ENCODE measurements around the gene JAKMIP3. TPM values are rescaled to one million over a fixed set of nuclear protein-coding genes. Genes with fewer than 3 reads are reported as not detected.
A peak's percentile ranks its signal among the peaks of the same experiment; 100 is the strongest.

Gene JAKMIP3
- total and polyA plus RNA-seq, 9 of the 15 experiments (the other 6 are each of a cell fraction or from before 2014, with no cell fraction given) = 0.04 TPM; not detected in 8

DNA sequence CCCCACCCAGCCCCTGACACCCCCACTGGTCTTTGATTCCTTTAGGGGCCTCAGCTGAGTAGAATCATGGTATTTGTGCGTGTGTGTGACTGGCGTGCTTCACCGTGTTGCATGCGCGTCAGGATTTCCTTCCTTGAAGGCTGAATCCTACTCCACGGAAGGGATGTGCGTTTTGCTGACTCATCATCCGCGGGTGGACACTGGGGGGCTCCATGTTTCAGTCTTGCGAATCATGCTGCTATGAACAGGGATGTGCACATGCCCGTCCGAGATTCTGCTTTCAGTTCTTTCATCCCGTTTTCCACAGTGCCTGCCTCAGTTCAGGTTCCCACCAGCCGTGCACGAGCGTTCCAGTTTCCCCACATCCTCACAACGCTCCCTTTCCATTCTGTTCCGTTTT, 20.9 kb upstream of the JAKMIP3 start (continued):
- TF ChIP-seq CHD2 (IDR thresholded peaks at IDR 0.05; ENCODE audit: low read depth, low read length) = no peak
- no peak for TF ChIP-seq HDAC2 (IDR thresholded peaks at IDR 0.05)
- peak; percentile 87 for TF ChIP-seq MAFK (IDR thresholded peaks at IDR 0.05; ENCODE audit: low read length)
- no peak for TF ChIP-seq ZNF766 (CRISPR knock-in tag; conservative IDR thresholded peaks at IDR 0.05)
- TF ChIP-seq SMAD4 (CRISPR knock-in tag; conservative IDR thresholded peaks at IDR 0.05) = no peak
- no peak for TF ChIP-seq NFRKB (IDR thresholded peaks at IDR 0.05; ENCODE audit: low read depth)
- no peak for TF ChIP-seq TCF7L2 (IDR thresholded peaks at IDR 0.05; ENCODE audit: low read depth, low read length)
- no peak for TF ChIP-seq SRSF1 (IDR thresholded peaks at IDR 0.05; ENCODE audit: low read depth, low read length)
- no peak for TF ChIP-seq FOXA3 (CRISPR knock-in tag; conservative IDR thresholded peaks at IDR 0.05 in 1 of 2, IDR thresholded peaks at IDR 0.05 in 1 of 2)
- TF ChIP-seq NRF1 (conservative IDR thresholded peaks at IDR 0.05 in 1 of 2, IDR thresholded peaks at IDR 0.05 in 1 of 2) = no peak
- no peak for TF ChIP-seq FOS (IDR thresholded peaks at IDR 0.05; ENCODE audit: extremely low read depth, insufficient read length)
- TF ChIP-seq STAT5A (IDR thresholded peaks at IDR 0.05; ENCODE audit: borderline replicate concordance, low read length) = no peak
- TF ChIP-seq, protein P1, sequence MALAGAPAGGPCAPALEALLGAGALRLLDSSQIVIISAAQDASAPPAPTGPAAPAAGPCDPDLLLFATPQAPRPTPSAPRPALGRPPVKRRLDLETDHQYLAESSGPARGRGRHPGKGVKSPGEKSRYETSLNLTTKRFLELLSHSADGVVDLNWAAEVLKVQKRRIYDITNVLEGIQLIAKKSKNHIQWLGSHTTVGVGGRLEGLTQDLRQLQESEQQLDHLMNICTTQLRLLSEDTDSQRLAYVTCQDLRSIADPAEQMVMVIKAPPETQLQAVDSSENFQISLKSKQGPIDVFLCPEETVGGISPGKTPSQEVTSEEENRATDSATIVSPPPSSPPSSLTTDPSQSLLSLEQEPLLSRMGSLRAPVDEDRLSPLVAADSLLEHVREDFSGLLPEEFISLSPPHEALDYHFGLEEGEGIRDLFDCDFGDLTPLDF (CRISPR knock-in tag; IDR thresholded peaks at IDR 0.05) = no peak
- TF ChIP-seq KLF6 (CRISPR knock-in tag; IDR thresholded peaks at IDR 0.05; ENCODE audit: borderline replicate concordance) = no peak
- no peak for TF ChIP-seq TAF9B (IDR thresholded peaks at IDR 0.05; ENCODE audit: partially characterized antibody)
- TF ChIP-seq, protein P2, sequence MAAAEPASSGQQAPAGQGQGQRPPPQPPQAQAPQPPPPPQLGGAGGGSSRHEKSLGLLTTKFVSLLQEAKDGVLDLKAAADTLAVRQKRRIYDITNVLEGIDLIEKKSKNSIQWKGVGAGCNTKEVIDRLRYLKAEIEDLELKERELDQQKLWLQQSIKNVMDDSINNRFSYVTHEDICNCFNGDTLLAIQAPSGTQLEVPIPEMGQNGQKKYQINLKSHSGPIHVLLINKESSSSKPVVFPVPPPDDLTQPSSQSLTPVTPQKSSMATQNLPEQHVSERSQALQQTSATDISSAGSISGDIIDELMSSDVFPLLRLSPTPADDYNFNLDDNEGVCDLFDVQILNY (CRISPR knock-in tag; IDR thresholded peaks at IDR 0.05) = no peak
- no peak for TF ChIP-seq TARDBP (IDR thresholded peaks at IDR 0.05)

All from K562 (cell line).